IPS-15b (cell line): ENCODE results near the gene GPAM.
"Not testable (repeated sequence)": the region's sequence is repeated elsewhere in the genome, so short reads cannot be mapped to it uniquely, and the experiment has no call there.

Experiments
- H3K27me3 ChIP-seq: one replicate; pipeline ENCODE4 v1.6.1; 2013; ENCODE audit warnings: low read length; ENCODE audit not compliant: control insufficient read depth, insufficient read depth
- H3K36me3 ChIP-seq: one replicate; pipeline ENCODE4 v1.6.1; 2013; ENCODE audit warnings: low read length; ENCODE audit not compliant: control insufficient read depth, insufficient read depth
- H3K4me1 ChIP-seq: one replicate; pipeline ENCODE4 v1.6.1; 2013; ENCODE audit warnings: mild to moderate bottlenecking, low read length; ENCODE audit not compliant: control insufficient read depth, insufficient read depth
- H3K4me3 ChIP-seq: one replicate; pipeline ENCODE4 v1.5.1; 2013; ENCODE audit warnings: low read depth, low read length
- H3K9ac ChIP-seq: one replicate; pipeline ENCODE4 v1.6.1; 2013; ENCODE audit warnings: low read depth, mild to moderate bottlenecking, low read length
- H3K9me3 ChIP-seq: one replicate; pipeline ENCODE4 v1.6.1; 2013; ENCODE audit warnings: mild to moderate bottlenecking, low read length; ENCODE audit not compliant: control insufficient read depth, insufficient read depth

The GPAM gene

GRCh38 chr10:112115781-112116385 is 67.7 kb downstream of the GPAM start:
- Histone ChIP-seq H3K9ac (no peak overlapping the region), H3K4me3 (no peak overlapping the region), H3K27me3 (no peaks in the 10 kb centered on the region), H3K36me3 (no peaks in the 10 kb centered on the region), H3K4me1 (no peaks in the 10 kb centered on the region), H3K9me3 (no peaks in the 10 kb centered on the region)

DNA sequence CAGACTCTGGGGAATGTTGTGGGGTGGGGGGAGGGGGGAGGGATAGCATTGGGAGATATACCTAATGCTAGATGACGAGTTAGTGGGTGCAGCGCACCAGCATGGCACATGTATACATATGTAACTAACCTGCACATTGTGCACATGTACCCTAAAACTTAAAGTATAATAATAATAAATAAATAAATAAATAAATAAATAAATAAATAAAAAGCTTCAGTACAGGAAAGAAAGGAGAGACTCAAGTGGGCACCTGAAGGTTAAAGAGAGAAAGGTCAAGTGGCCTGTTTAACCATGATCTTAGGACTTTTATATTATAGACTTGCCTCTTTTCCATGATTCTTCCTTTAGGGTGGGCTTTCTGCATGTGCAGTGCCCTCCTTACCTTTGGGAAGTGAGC is 73.8 kb downstream of the GPAM start:
- not testable (repeated sequence) for H3K27me3 ChIP-seq, H3K9ac ChIP-seq, H3K36me3 ChIP-seq, H3K4me3 ChIP-seq, H3K4me1 ChIP-seq, H3K9me3 ChIP-seq
